K562 (cell line): ENCODE measurements around the gene COQ8B. TPM values are rescaled to one million over a fixed set of nuclear protein-coding genes. Genes with fewer than 3 reads are reported as not detected.

Source experiments
- BRF1 ChIP-seq: IDR thresholded peaks from 3 replicates; pipeline ENCODE4 v1.6.1; 2011; ENCODE audit warnings: borderline replicate concordance, mild to moderate bottlenecking; ENCODE audit not compliant: insufficient read length; ENCODE audit errors: extremely low read depth
- CCNT2 ChIP-seq: IDR thresholded peaks from 2 replicates; pipeline ENCODE4 v1.6.1; 2011; ENCODE audit warnings: borderline replicate concordance, low read depth, mild to moderate bottlenecking, moderate library complexity, mixed read lengths, low read length; ENCODE audit not compliant: insufficient read length; ENCODE audit errors: extremely low read depth
- CTCF ChIP-seq, 3 experiments: IDR thresholded peaks in 2 of 3; conservative IDR thresholded peaks in 1 of 3; 2 replicates each; pipeline ENCODE4 v1.5.1; 2011 to 2012; ENCODE audit warnings: low read length in 3 of 3, mild to moderate bottlenecking in 3 of 3, control low read depth in 2 of 3, improper control_type of control experiment in 1 of 3, inconsistent platforms in 1 of 3, low read depth in 1 of 3, mixed read lengths in 1 of 3, moderate library complexity in 1 of 3; ENCODE audit not compliant: insufficient read depth in 2 of 3
- GTF2E2 ChIP-seq: fragments of 200-800 bp; sonication (Bioruptor generic); IDR thresholded peaks from 2 replicates; pipeline ENCODE4 v1.6.1; 2016; ENCODE audit warnings: missing genetic modification characterization, missing compliant biosample characterization
- HDAC1 ChIP-seq, 2 experiments: fragments of 450-650 bp; IDR thresholded peaks; 2 replicates each; pipeline ENCODE4 v1.6.1; 2016 to 2017; ENCODE audit warnings: inconsistent platforms in 1 of 2, mild to moderate bottlenecking in 1 of 2, moderate library complexity in 1 of 2
- HDAC3 ChIP-seq: fragments of 450-650 bp; IDR thresholded peaks from 2 replicates; pipeline ENCODE4 v1.6.1; 2018; ENCODE audit warnings: borderline replicate concordance, mild to moderate bottlenecking, moderate library complexity; ENCODE audit not compliant: partially characterized antibody
- KHSRP ChIP-seq: fragments of 450-650 bp; IDR thresholded peaks from 2 replicates; pipeline ENCODE4 v1.6.1; 2017
- MXI1 ChIP-seq: IDR thresholded peaks from 2 replicates; pipeline ENCODE4 v1.6.1; 2011; ENCODE audit warnings: low read depth, mild to moderate bottlenecking, improper control_type of control experiment, low read length
- NR2C2 ChIP-seq, 2 experiments: fragments of 200-800 bp in 1 of 2; sonication (Bioruptor generic) in 1 of 2; sonication (generic) in 1 of 2; formaldehyde crosslinking in 1 of 2; IDR thresholded peaks; 2 replicates each; pipeline versions ENCODE4 v1.6.1 to v1.8.0; 2016 to 2022; ENCODE audit warnings: mild to moderate bottlenecking in 1 of 2, missing compliant biosample characterization in 1 of 2, missing genetic modification characterization in 1 of 2, missing genetic modification reagents in 1 of 2
- PYGO2 ChIP-seq: fragments of 450-650 bp; IDR thresholded peaks from 2 replicates; pipeline ENCODE4 v1.6.1; 2016; ENCODE audit warnings: mild to moderate bottlenecking, missing genetic modification characterization, moderate library complexity, missing compliant biosample characterization
- SRSF1 ChIP-seq: fragments of 200-400 bp; formaldehyde crosslinking; IDR thresholded peaks from 2 replicates; pipeline ENCODE4 v1.6.1; 2017; ENCODE audit warnings: mild to moderate bottlenecking, low read depth, low read length, moderate library complexity
- STAG1 ChIP-seq: sonication (generic); formaldehyde crosslinking; IDR thresholded peaks from 2 replicates; pipeline ENCODE4 v1.5.0; 2020; ENCODE audit warnings: missing genetic modification reagents, borderline replicate concordance
- XRCC5 ChIP-seq: fragments of 200-400 bp; formaldehyde crosslinking; IDR thresholded peaks from 2 replicates; pipeline ENCODE4 v1.6.1; 2017; ENCODE audit warnings: low read depth, mild to moderate bottlenecking, low read length
- ZBTB26 ChIP-seq: fragments of 450-650 bp; formaldehyde crosslinking; IDR thresholded peaks from 2 replicates; pipeline ENCODE4 v1.4.0; 2022; ENCODE audit warnings: missing genetic modification characterization
- ZFP91 ChIP-seq: sonication (generic); formaldehyde crosslinking; IDR thresholded peaks from 2 replicates; pipeline ENCODE4 v1.8.0; 2022; ENCODE audit warnings: mild to moderate bottlenecking, missing genetic modification reagents
- ZKSCAN8 ChIP-seq: fragments of 200-800 bp; sonication (Bioruptor generic); IDR thresholded peaks from 2 replicates; pipeline ENCODE4 v1.6.1; 2016; ENCODE audit warnings: missing genetic modification characterization, missing compliant biosample characterization
- ZNF12 ChIP-seq: sonication (generic); formaldehyde crosslinking; IDR thresholded peaks from 2 replicates; pipeline ENCODE4 v1.4.0; 2020; ENCODE audit warnings: mild to moderate bottlenecking, missing genetic modification reagents
- ZNF395 ChIP-seq: fragments of 200-800 bp; sonication (Bioruptor generic); IDR thresholded peaks from 2 replicates; pipeline ENCODE4 v1.6.1; 2017; ENCODE audit warnings: missing genetic modification characterization, missing compliant biosample characterization
- ZNF668 ChIP-seq: fragments of 250-450 bp; sonication (Bioruptor Pico); IDR thresholded peaks from 2 replicates; pipeline ENCODE4 v1.8.0; 2022; ENCODE audit warnings: mild to moderate bottlenecking, inconsistent platforms
- ZNF717 ChIP-seq: fragments of 250-450 bp; sonication (Bioruptor Pico); IDR thresholded peaks from 2 replicates; pipeline ENCODE4 v1.5.0; 2021
- ZNF75A ChIP-seq: fragments of 450-650 bp; formaldehyde crosslinking; IDR thresholded peaks from 2 replicates; pipeline ENCODE4 v1.4.0; 2020; ENCODE audit warnings: mild to moderate bottlenecking
- polyA plus RNA-seq, 8 experiments: library from polyadenylated mRNA; depleted of rRNA in 4 of 8; stranded (reverse) in 5 of 8; unstranded in 3 of 8; fragments of >200 nt; fragmentation: Nextera tagmentation in 2 of 8; fragmentation: Illumina TruSeq in 1 of 8; extraction: Ambion mirVana in 2 of 8; extraction: Trizol in 1 of 8; gene quantifications; 2 replicates each; pipeline versions ENCODE4 v1.2.1 to v1.2.3, GENCODE V29; 2011 to 2014; ENCODE audit warnings: inconsistent platforms in 1 of 8, missing spikeins in 1 of 8
- total RNA-seq, 7 experiments: library from RNA; depleted of rRNA in 6 of 7; stranded (reverse); fragments of >200 nt in 6 of 7; fragmentation: Illumina TruSeq in 2 of 7; extraction: Trizol in 2 of 7; gene quantifications; 2 replicates each; pipeline versions ENCODE4 v1.2.1 to v1.2.3, GENCODE V29; 2011 to 2021; ENCODE audit warnings: low replicate concordance in 1 of 7

Gene COQ8B
- total and polyA plus RNA-seq, 9 of the 15 experiments (the other 6 are each of a cell fraction or from before 2014, with no cell fraction given): 0.41 to 32.3 (median 12.9) TPM

- TF ChIP-seq ZNF395 (CRISPR knock-in tag) (peak; percentile 78), KHSRP (no peak), HDAC3 (no peak), ZNF75A (CRISPR knock-in tag) (no peak), BRF1 (no peak), CTCF (IDR thresholded peaks at IDR 0.05 in 2 of 3, conservative IDR thresholded peaks at IDR 0.05 in 1 of 3; ENCODE audit: insufficient read depth in 2 of 3, low read depth in 1 of 3, low read length in 3 of 3) (no peak), STAG1 (CRISPR knock-in tag) (no peak), MXI1 (no peak), ZNF717 (CRISPR knock-in tag) (no peak), HDAC1 (IDR thresholded peaks at IDR 0.05) (peak in 1 of 2 experiments; percentile 77; a peak in 2 of 4 replicates), NR2C2 (CRISPR knock-in tag; IDR thresholded peaks at IDR 0.05) (peak; percentile 84), NR2C2 (tag; IDR thresholded peaks at IDR 0.05) (peak; percentile 98), SRSF1 (no peak), ZNF12 (no peak), ZFP91 (no peak), ZKSCAN8 (CRISPR knock-in tag) (peak; percentile 49; the same call in 1 of the 2 replicates), ZBTB26 (CRISPR knock-in tag) (peak; percentile 38; the same call in 1 of the 2 replicates), GTF2E2 (tag) (no peak), CCNT2 (no peak), XRCC5 (peak; percentile 79), ZNF668 (CRISPR knock-in tag) (peak; percentile 83; the same call in 1 of the 2 replicates), PYGO2 (tag) (peak; percentile 70)
Measured at GRCh38 chr19:40750058-40750873, 33.6 kb upstream of the COQ8B start, which contains the start of gene ACTMAP (continued).
